Choroid plexus epithelial cell (primary cell): ENCODE data around the gene ZNF367.

Experiments
- DNase-seq: peaks from one replicate; pipeline ENCODE4 v3.0.0-alpha.2; 2010; ENCODE audit warnings: low read depth
- H3K4me3 ChIP-seq: 2 replicates; pipeline ENCODE4 v1.5.1; 2011; ENCODE audit warnings: low read depth, mild to moderate bottlenecking, control low read depth, low read length, moderate library complexity
- TF ChIP-seq, protein P1 (sequence below): conservative IDR thresholded peaks from 2 replicates; pipeline ENCODE4 v1.5.1; 2011; ENCODE audit warnings: low read depth, mild to moderate bottlenecking, control low read depth, inconsistent platforms, low read length, moderate library complexity

Gene ZNF367

GRCh38 chr9:96436456-96437126 is 18.4 kb upstream of the ZNF367 start:
- TF ChIP-seq, protein P1, sequence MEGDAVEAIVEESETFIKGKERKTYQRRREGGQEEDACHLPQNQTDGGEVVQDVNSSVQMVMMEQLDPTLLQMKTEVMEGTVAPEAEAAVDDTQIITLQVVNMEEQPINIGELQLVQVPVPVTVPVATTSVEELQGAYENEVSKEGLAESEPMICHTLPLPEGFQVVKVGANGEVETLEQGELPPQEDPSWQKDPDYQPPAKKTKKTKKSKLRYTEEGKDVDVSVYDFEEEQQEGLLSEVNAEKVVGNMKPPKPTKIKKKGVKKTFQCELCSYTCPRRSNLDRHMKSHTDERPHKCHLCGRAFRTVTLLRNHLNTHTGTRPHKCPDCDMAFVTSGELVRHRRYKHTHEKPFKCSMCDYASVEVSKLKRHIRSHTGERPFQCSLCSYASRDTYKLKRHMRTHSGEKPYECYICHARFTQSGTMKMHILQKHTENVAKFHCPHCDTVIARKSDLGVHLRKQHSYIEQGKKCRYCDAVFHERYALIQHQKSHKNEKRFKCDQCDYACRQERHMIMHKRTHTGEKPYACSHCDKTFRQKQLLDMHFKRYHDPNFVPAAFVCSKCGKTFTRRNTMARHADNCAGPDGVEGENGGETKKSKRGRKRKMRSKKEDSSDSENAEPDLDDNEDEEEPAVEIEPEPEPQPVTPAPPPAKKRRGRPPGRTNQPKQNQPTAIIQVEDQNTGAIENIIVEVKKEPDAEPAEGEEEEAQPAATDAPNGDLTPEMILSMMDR: no peak
- DNase-seq: no peak
- H3K4me3 ChIP-seq: no peak overlapping the region

- DNase-seq: no peak
- H3K4me3 ChIP-seq: no peak overlapping the region
- TF ChIP-seq, protein P1: no peak
Measured at GRCh38 chr9:96436063-96436455, 17.9 kb upstream of the ZNF367 start.

GRCh38 chr9:96435345-96435744 is 17.2 kb upstream of the ZNF367 start:
- TF ChIP-seq, protein P1: no peak
- no peak for DNase-seq
- H3K4me3 ChIP-seq: no peak overlapping the region

- TF ChIP-seq, protein P1: no peak
- no peak for DNase-seq
- no peak overlapping the region for H3K4me3 ChIP-seq
Measured at GRCh38 chr9:96430377-96430776, 12.2 kb upstream of the ZNF367 start.

- DNase-seq: no peak
- no peak overlapping the region for H3K4me3 ChIP-seq
- TF ChIP-seq, protein P1: no peak
Measured at GRCh38 chr9:96429732-96430131, 11.6 kb upstream of the ZNF367 start.

GRCh38 chr9:96425500-96426169 is 7.5 kb upstream of the ZNF367 start:
- no peak overlapping the region for H3K4me3 ChIP-seq
- TF ChIP-seq, protein P1: no peak
- no peak for DNase-seq

DNA sequence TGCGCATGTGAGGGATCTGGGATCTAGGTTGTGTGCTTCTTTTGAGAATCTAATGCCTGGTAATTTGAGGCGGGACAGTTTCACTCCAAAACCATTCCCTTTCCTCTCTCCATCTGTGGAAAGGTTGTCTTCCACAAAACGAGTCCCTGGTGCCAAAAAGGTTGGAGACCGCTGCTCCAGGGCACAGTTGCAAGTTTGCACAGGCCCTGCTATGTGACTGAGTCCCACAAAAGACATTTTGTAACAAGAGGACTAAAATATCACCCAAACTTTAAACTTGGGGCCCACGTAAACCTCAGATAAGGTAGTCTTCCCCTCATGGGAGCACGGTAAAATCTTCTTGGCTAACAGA is 5.8 kb upstream of the ZNF367 start:
- no peak overlapping the region for H3K4me3 ChIP-seq
- no peak for DNase-seq
- TF ChIP-seq, protein P1: no peak
